ENCODE data around the gene INPP5A.

The INPP5A gene

GRCh38 chr10:132611986-132612385 is 74.4 kb downstream of the INPP5A start:
- DNase-seq (ENCODE audit: low read depth, low spot score): no peak

GRCh38 chr10:132612571-132613504 is 75.3 kb downstream of the INPP5A start:
- no peak for DNase-seq (ENCODE audit: low read depth, low spot score)

DNA sequence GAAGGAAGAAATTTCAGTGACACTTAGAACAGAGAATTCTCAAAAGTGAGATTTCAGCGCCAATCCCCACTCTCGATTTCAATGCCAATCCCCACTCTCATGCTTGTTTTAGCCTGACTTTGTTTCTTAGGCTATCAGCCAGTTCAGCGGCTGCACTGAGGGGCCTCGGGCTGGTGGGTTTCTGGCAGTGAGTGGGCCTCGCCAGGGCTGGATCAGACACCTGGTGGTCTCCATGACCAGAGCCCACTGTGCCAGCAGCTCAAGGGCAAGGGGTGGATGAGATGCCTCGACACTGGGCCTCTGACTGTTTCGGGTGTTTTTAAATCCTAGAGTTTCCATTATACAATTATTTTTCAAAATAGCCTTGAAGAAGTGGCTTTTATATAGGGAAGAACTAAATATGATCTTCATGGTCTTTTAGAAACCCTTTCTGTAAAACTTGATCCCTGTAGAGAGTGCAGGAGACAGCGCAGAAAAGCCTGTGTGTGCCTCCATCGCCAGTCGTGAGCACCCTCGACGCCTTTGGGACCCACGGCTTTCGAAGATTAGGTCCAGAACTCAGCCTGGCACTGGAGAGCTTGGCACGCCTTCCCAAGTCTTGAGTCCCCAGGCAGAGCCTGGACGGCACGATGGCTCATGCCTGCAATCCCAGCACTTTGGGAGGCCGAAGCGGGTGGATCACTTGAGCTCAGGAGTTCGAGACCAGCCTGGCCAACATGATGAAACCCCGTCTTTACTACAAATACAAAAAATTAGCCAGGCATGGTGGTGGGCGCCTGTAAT is 76.2 kb downstream of the INPP5A start:
- no peak for DNase-seq (ENCODE audit: low read depth, low spot score)

- DNase-seq (ENCODE audit: low read depth, low spot score): no peak
These were observed 77.1 kb downstream of the INPP5A start for GRCh38 chr10:132614431-132615340.

DNA sequence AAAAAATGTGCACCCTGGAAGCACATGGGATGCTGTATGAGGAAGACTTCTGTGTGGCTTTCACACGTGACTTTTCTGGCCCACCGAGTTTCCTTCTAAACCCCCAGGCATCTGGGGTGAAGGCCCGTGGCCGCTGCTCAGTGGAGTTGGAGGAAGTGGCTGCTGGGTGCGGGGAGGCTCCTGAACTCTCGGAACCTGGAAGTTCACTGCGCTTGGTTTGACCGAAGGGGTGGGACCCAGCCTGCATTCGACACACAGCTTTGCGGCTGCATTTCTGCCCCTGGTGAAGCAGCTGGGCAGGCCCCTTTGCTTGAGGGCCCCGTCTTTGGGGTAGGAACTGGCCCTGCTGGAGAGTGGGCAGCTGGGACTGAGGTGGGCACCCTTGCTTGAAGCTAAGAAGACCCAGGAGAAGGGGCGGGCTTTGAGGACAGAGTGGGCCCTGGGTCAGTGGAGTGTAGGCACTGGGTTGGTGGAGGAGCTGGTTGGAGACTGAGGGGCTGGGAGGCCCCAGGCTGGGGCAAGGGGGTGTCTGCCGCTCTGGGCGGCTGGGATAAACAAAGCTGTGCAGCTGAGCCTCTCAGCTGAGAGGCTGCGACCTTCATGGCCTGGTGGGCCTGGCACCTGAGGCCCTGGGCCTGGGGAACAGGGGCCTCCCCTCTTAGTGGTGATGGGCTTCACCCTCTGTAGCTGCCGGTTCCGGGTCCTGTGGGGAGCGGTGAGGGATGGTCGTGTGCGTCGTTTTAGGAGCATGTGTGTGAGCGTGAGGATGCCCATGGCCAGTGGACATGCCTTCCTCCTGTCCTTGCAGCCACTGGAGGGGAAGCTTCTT is 78.0 kb downstream of the INPP5A start:
- no peak for DNase-seq (ENCODE audit: low read depth, low spot score)

GRCh38 chr10:132616170-132616995 is 78.8 kb downstream of the INPP5A start:
- DNase-seq (ENCODE audit: low read depth, low spot score): no peak

GRCh38 chr10:132616996-132617736 is 79.6 kb downstream of the INPP5A start:
- no peak for DNase-seq (ENCODE audit: low read depth, low spot score)

DNA sequence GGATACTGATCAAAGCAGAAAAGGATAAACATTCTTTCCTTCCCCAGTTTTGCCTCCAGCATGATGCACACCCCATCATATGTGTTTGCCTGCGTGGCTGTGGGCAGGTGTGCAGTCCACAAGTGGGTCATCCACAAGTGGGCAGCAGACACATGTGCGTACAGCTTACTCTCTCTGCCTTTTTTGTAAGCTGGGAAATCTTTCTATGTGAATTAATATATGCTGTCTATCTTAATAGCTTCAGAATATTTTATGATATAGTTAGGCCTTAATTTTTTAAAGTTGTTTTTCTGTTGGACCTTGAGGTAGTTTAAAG is 80.1 kb downstream of the INPP5A start:
- no peak for DNase-seq (ENCODE audit: low read depth, low spot score)

GRCh38 chr10:132618158-132618919 is 80.8 kb downstream of the INPP5A start:
- DNase-seq (ENCODE audit: low read depth, low spot score): no peak

- DNase-seq (ENCODE audit: low read depth, low spot score): no peak
These were observed 82.3 kb downstream of the INPP5A start for GRCh38 chr10:132619927-132620326.

GRCh38 chr10:132624061-132624846 is 86.7 kb downstream of the INPP5A start:
- no peak for DNase-seq (ENCODE audit: low read depth, low spot score)

DNA sequence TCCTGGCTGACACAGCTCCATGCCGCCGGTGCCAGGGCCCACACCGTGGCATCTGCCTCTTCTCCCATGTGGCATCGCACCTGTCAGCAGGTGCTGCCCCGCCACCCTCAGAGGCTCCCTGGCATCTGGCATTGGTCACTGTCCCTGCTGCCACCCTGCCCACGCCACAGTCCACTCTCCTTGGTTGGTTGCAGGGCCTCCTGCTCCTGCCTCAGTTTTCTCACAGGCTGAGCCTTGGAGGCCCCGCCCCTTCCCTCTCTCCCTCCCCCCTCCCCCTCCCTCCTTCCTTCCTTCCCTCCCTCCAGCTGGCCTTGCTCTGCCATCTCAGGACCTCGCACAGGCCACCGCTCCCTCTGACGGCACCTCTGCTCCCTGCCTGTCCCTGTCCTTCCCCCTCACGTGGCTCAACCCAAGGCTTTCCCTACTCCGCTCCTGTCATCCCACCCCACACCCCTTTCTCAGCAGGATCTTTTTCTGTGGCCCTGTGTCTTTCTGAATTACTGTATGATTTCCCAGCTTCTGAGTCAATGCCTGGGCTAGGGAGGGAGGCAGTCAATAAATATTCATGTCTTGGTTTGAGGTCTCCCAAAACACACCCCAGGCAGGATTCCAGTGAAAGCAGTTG is 87.4 kb downstream of the INPP5A start:
- peak; percentile 65 for DNase-seq (ENCODE audit: low read depth, low spot score)

- DNase-seq (ENCODE audit: low read depth, low spot score): peak; percentile 23
These were observed 88.6 kb downstream of the INPP5A start for GRCh38 chr10:132626019-132626760.

DNA sequence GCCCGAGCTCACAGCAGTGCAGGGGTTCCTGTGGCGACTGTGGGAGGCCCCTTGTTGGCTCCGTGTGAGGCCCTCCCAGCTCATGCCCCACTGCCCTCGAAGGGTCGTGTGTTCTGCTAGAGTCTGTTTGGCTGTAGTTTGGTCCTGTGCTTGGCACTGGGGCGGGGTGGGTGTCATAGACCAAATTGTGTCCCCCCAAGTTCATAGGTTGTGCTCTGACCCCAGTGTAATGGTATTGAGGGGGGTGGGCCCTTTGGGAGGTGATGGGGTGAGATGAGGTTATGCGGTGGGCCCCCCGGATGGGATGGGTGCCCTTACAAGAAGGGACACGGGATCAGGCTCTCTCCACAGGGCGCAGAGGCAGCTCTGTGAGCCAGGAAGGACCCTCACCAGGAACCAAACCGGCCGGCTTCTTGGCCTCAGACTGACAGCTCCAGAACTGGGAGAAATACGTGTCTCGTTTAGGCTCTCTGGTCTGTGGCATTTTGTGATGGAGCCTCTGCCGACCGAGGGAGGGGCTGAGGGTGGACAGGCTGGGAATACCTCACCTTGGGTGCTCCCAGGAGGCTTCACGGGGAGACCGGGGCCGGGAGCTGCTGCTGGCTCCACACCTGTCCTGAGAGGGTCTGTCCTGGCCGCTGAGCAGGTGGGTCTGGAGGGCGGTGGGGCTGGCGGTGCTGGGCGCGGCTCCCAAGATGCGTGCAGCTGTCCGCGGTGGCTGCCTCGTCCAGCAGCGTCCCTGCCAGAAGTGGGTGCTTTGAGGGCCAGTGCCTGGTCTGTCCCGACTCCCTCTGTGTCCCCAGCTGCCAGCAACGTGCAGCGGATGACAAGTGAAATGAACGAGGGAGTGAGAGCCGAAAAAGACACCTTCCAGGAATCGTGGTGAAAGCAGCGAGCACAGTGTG is 89.4 kb downstream of the INPP5A start:
- no peak for DNase-seq (ENCODE audit: low read depth, low spot score)
